Bronchial epithelial cell (primary cell): Measurements from ENCODE around the gene DAPL1. TPM values are rescaled to one million over a fixed set of nuclear protein-coding genes. Genes with fewer than 3 reads are reported as not detected.

Source experiments
- DNase-seq: peaks from one replicate; pipeline ENCODE4 v3.0.0-alpha.2; 2010; ENCODE audit warnings: low read depth
- FAIRE-seq: peaks from 2 replicates; lab custom pipeline; 2011; peaks lifted over from hg19 to GRCh38; lab: Jason Lieb, UNC
- H3K27me3 ChIP-seq: 2 replicates; pipeline ENCODE4 v1.5.1; 2011; ENCODE audit warnings: low read length; ENCODE audit not compliant: control insufficient read depth, insufficient read depth
- H3K36me3 ChIP-seq: 2 replicates; pipeline ENCODE4 v1.5.1; 2011; ENCODE audit warnings: low read length; ENCODE audit not compliant: control insufficient read depth, insufficient read depth
- H3K4me3 ChIP-seq: 2 replicates; pipeline ENCODE4 v1.5.1; 2011; ENCODE audit warnings: mild to moderate bottlenecking, low read depth, low read length, control low read depth
- total RNA-seq: library from RNA; depleted of rRNA; stranded (reverse); fragments of >200 nt; gene quantifications from 2 replicates; pipeline ENCODE4 v1.2.1, GENCODE V29; 2014
- TF ChIP-seq, protein P1 (sequence below): IDR thresholded peaks from 2 replicates; pipeline ENCODE4 v1.5.1; 2011; ENCODE audit warnings: mild to moderate bottlenecking, moderate library complexity, low read length, control low read depth, inconsistent platforms; ENCODE audit not compliant: insufficient read depth, severe bottlenecking

DAPL1 gene
- total RNA-seq, 1 donor from 2014 or later = not detected

DNA sequence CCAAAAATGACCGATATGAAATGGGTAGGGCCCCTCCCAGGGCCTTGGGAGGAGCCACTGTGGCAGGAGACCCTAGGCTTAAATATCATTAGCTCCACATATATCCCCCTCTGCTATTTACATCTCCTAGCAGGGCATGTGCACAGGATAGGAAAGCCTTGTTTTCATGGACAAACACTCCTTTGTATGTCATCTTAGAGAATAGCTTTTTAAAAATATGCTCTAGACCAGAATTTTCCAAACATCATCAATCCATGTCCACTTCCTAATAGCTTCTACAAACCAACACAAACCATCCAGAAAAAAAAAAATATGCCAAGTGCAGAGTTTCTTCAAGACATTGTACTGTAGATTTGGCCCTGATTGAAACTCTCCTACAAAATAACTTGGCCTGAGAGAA, 10.8 kb downstream of the DAPL1 start:
- no peaks in the 10 kb centered on the region for H3K27me3 ChIP-seq
- no peak for DNase-seq
- no peak overlapping the region for H3K4me3 ChIP-seq
- FAIRE-seq = no peak
- no peaks in the 10 kb centered on the region for H3K36me3 ChIP-seq
- TF ChIP-seq, protein P1, sequence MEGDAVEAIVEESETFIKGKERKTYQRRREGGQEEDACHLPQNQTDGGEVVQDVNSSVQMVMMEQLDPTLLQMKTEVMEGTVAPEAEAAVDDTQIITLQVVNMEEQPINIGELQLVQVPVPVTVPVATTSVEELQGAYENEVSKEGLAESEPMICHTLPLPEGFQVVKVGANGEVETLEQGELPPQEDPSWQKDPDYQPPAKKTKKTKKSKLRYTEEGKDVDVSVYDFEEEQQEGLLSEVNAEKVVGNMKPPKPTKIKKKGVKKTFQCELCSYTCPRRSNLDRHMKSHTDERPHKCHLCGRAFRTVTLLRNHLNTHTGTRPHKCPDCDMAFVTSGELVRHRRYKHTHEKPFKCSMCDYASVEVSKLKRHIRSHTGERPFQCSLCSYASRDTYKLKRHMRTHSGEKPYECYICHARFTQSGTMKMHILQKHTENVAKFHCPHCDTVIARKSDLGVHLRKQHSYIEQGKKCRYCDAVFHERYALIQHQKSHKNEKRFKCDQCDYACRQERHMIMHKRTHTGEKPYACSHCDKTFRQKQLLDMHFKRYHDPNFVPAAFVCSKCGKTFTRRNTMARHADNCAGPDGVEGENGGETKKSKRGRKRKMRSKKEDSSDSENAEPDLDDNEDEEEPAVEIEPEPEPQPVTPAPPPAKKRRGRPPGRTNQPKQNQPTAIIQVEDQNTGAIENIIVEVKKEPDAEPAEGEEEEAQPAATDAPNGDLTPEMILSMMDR = no peak

DNA sequence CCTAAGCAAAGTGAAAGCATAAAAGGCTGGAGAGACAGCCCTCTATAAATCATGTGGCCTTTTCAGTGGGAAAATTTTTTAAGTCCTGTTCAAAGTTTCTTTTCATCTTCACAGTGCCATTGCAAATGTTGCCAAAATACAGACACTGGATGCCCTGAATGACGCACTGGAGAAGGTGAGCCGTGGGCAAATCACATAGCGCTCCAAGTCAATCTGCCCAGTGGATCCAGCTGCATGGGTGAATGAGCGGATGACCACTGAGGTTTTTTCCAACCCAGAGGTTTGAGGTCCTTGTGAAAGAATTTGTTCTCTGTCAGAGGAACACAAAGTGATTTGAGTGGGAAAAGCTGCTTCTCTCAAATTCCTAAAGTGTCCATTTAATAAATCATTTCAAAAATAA, 11.8 kb downstream of the DAPL1 start:
- TF ChIP-seq, protein P1 = no peak
- FAIRE-seq (no peak), DNase-seq (no peak)
- H3K4me3 ChIP-seq = no peak overlapping the region
- H3K36me3 ChIP-seq = no peaks in the 10 kb centered on the region
- H3K27me3 ChIP-seq = no peaks in the 10 kb centered on the region

DNA sequence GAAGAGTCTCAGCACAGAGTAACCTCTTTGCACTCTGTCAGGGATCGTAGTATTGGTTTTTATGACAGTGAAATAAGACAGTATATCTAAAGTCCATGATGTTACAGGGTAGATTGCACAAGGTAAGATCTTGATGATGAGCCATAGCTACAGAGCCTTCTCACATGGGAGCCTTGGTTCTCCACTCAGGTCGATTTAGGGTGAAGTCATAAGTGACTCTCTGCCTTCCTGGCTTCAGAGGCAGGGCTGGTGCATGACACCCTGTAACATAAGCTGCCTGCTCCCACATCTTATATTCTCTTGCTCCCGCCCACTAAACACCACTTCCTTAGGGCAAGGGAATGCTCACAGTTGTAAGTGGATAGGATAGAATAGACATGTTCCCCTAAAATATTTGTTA, 13.3 kb downstream of the DAPL1 start:
- Histone ChIP-seq H3K27me3 (no peaks in the 10 kb centered on the region), H3K36me3 (no peaks in the 10 kb centered on the region), H3K4me3 (no peak overlapping the region)
- TF ChIP-seq, protein P1 = no peak
- peak; percentile 68 for FAIRE-seq
- DNase-seq = peak; percentile 52

DNA sequence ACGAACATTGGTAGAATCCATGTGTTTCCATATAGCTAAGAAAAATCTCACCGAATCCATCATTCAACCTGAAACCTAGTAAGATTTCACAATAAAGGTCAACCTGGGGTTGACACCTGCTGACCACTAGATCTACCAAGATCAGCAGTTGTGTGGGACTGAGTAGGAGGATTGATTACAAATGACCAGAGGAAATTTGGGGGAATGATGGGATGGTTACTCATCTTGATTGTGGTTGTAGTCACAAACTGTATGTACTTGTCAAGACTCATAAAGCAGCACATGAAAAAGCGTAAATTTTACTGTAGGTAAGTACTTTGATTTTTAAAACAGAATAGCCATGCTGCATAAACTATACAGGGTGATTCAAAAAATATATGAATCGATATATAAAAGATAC, 14.7 kb downstream of the DAPL1 start:
- FAIRE-seq = no peak

DNA sequence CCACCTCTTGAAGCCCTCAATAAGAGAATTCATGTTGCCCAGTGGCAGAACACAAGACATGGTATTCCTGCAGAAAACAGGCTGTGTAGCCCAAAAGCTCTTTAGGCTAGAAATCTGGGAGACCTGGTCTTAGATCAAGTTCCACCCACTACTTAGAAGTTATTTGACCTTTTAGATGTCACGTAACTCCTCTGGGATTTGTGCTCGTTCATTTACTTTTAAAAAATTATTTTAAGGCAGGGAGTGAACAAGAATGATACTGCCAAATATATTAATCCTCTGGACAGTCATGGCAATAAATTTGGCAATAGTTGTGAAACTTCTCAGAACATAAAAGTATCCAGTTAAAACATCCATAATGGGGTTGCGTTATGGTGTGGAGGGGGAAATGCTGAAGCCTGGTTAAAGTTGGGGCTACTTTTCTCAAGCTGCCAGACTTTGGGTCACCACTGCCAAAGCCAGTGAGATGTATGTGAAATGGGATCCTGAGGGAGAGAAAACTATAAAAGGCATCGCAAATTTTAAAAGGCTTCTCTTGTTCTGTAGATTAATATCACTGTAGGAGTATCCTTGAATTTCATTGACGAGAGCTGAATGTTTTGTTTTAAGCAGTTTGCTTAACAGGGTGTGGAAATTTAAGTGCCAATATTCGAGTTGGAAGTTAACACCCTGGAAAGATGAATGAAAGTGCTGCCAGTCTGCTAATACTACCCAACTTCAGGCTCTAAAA, 15.8 kb downstream of the DAPL1 start:
- TF ChIP-seq, protein P1 = no peak
- Histone ChIP-seq H3K4me3 (no peak overlapping the region), H3K36me3 (no peaks in the 10 kb centered on the region), H3K27me3 (no peaks in the 10 kb centered on the region)
- DNase-seq (no peak), FAIRE-seq (no peak)

More for the DNA sequence above, 14.7 kb downstream of the DAPL1 start:
- peak; percentile 69 for DNase-seq
- Histone ChIP-seq H3K36me3 (no peaks in the 10 kb centered on the region), H3K4me3 (no peak overlapping the region), H3K27me3 (no peaks in the 10 kb centered on the region)
- TF ChIP-seq, protein P1 = no peak

DNA sequence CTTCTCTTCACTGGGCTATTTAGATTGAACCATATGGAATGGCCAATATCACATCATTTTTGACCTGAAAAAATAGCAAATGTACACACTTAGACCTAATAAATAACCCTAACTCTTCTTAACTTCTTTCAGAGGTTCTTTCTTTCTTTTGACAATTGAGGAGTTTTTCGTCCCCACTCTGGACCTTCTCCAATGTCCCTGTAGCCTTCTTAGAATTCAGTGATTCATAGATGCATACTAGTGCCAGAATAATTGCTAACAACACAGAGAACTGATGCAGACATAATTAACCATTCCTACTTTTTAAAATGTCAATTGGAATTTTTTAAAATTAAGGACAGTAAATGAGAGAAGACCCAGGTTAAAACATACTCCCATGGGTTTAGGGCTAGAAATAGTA, 20.0 kb downstream of the DAPL1 start:
- DNase-seq (no peak), FAIRE-seq (no peak)
- TF ChIP-seq, protein P1 = no peak
- H3K36me3 ChIP-seq = no peaks in the 10 kb centered on the region
- H3K27me3 ChIP-seq = no peaks in the 10 kb centered on the region
- no peak overlapping the region for H3K4me3 ChIP-seq
